HuH-7.5 (cell line): ENCODE data around the gene SLC35F3.

Experiments used
- DNase-seq: peaks from one replicate; pipeline ENCODE4 v3.0.0; 2011; ENCODE audit warnings: low spot score

SLC35F3 gene

GRCh38 chr1:233912447-233912846, 8.0 kb downstream of the SLC35F3 start:
- no peak for DNase-seq

GRCh38 chr1:233912909-233913308, 8.4 kb downstream of the SLC35F3 start:
- no peak for DNase-seq

GRCh38 chr1:233916706-233917105, 12.2 kb downstream of the SLC35F3 start:
- DNase-seq: no peak

- DNase-seq: no peak
Observed at GRCh38 chr1:233919786-233920185, 15.3 kb downstream of the SLC35F3 start.

GRCh38 chr1:233928123-233928522, 23.6 kb downstream of the SLC35F3 start:
- no peak for DNase-seq

GRCh38 chr1:233933339-233933738, 28.9 kb downstream of the SLC35F3 start:
- DNase-seq: no peak

GRCh38 chr1:233935297-233935868, 30.9 kb downstream of the SLC35F3 start:
- DNase-seq: no peak

GRCh38 chr1:233936422-233936821, 31.9 kb downstream of the SLC35F3 start:
- no peak for DNase-seq

GRCh38 chr1:233936842-233937241, 32.4 kb downstream of the SLC35F3 start:
- DNase-seq: no peak

GRCh38 chr1:233938476-233938875, 34.0 kb downstream of the SLC35F3 start:
- DNase-seq: no peak

GRCh38 chr1:233939451-233939850, 35.0 kb downstream of the SLC35F3 start:
- no peak for DNase-seq

GRCh38 chr1:233940908-233941307, 36.4 kb downstream of the SLC35F3 start:
- DNase-seq: no peak

GRCh38 chr1:233944601-233945000, 40.1 kb downstream of the SLC35F3 start:
- no peak for DNase-seq

GRCh38 chr1:233945573-233945972, 41.1 kb downstream of the SLC35F3 start:
- no peak for DNase-seq

- DNase-seq: no peak
Observed at GRCh38 chr1:233945979-233946378, 41.5 kb downstream of the SLC35F3 start.

GRCh38 chr1:233946724-233947123, 42.2 kb downstream of the SLC35F3 start:
- no peak for DNase-seq

- no peak for DNase-seq
Observed at GRCh38 chr1:233951804-233952203, 47.3 kb downstream of the SLC35F3 start.

GRCh38 chr1:233957691-233958090, 53.2 kb downstream of the SLC35F3 start:
- DNase-seq: no peak

GRCh38 chr1:233959102-233959501, 54.6 kb downstream of the SLC35F3 start:
- DNase-seq: no peak

GRCh38 chr1:233959971-233960370, 55.5 kb downstream of the SLC35F3 start:
- no peak for DNase-seq

- no peak for DNase-seq
Observed at GRCh38 chr1:233960386-233960785, 55.9 kb downstream of the SLC35F3 start.

- DNase-seq: no peak
Observed at GRCh38 chr1:233962878-233963277, 58.4 kb downstream of the SLC35F3 start.

GRCh38 chr1:233965856-233966255, 61.4 kb downstream of the SLC35F3 start:
- DNase-seq: no peak

GRCh38 chr1:233971753-233972152, 67.3 kb downstream of the SLC35F3 start:
- no peak for DNase-seq

- no peak for DNase-seq
Observed at GRCh38 chr1:233972563-233972950, 68.1 kb downstream of the SLC35F3 start.
